PC-3 (cell line): ENCODE measurements around the gene ESYT2. TPM values are rescaled to one million over a fixed set of nuclear protein-coding genes. Genes with fewer than 3 reads are reported as not detected.

Experiments
- ATAC-seq: fragments of 200-7000 bp; cut with Tn5 transposase; 2 replicates; pipeline ENCODE4 v1.9.1; 2020; ENCODE audit warnings: mild to moderate bottlenecking, moderate library complexity
- BruUV-seq: library from RNA; stranded (reverse); fragments of 400-500 nt; replicated peaks from 2 replicates; lab custom pipeline; 2021; lab: Mats Ljungman, UMichigan
- CTCF ChIA-PET: fragments of 300-600 bp; sonication (Branson Sonifier 250); formaldehyde crosslinking; loops from one replicate; lab custom pipeline; 2022; ENCODE audit warnings: antibody characterized with exemption; lab: Charles Lee
- POLR2A ChIA-PET: fragments of 300-600 bp; sonication (Branson Sonifier 250); formaldehyde crosslinking; loops from one replicate; lab custom pipeline; 2022; ENCODE audit warnings: antibody characterized with exemption; ENCODE audit not compliant: unreplicated experiment; lab: Charles Lee
- DNase-seq: peaks from one replicate; pipeline ENCODE4 v3.0.0-alpha.2; 2015
- H2AFZ ChIP-seq: fragments of 300-600 bp; sonication (generic); 2 replicates; pipeline ENCODE4 v1.6.0; 2016; ENCODE audit warnings: antibody characterized with exemption, low read length
- H3F3A ChIP-seq: fragments of 300-600 bp; sonication (generic); one replicate; pipeline ENCODE4 v1.6.0; 2017; ENCODE audit warnings: antibody characterized with exemption, low read length, control low read depth, mild to moderate bottlenecking; ENCODE audit not compliant: unreplicated experiment
- H3K27ac ChIP-seq: fragments of 300-600 bp; sonication (generic); 2 replicates; pipeline ENCODE4 v1.5.1; 2016; ENCODE audit warnings: mild to moderate bottlenecking, low read length
- H3K27me3 ChIP-seq: fragments of 300-600 bp; sonication (generic); 2 replicates; pipeline ENCODE4 v1.6.1; 2016; ENCODE audit warnings: low read length, mixed read lengths
- H3K36me3 ChIP-seq: fragments of 300-600 bp; sonication (generic); 2 replicates; pipeline ENCODE4 v1.6.1; 2016; ENCODE audit warnings: low read depth, mixed run types, low read length, mixed read lengths
- H3K4me1 ChIP-seq: fragments of 300-600 bp; sonication (generic); 2 replicates; pipeline ENCODE4 v1.5.1; 2016; ENCODE audit warnings: low read length; ENCODE audit not compliant: insufficient read depth
- H3K4me2 ChIP-seq: fragments of 300-600 bp; sonication (generic); 2 replicates; pipeline ENCODE4 v1.6.0; 2016; ENCODE audit warnings: low read length
- H3K4me3 ChIP-seq: fragments of 300-600 bp; sonication (generic); 2 replicates; pipeline ENCODE4 v1.5.1; 2016; ENCODE audit warnings: mild to moderate bottlenecking, low read length, mixed read lengths
- H3K79me2 ChIP-seq: fragments of 300-600 bp; sonication (generic); 2 replicates; pipeline ENCODE4 v1.6.1; 2017; ENCODE audit warnings: low read length, mixed read lengths
- H3K9ac ChIP-seq: fragments of 300-600 bp; sonication (generic); 2 replicates; pipeline ENCODE4 v1.6.0; 2016; ENCODE audit warnings: mild to moderate bottlenecking, low read length
- H3K9me2 ChIP-seq: fragments of 300-600 bp; sonication (generic); replicated peaks from 2 replicates; pipeline ENCODE4 v1.6.1; 2016; ENCODE audit warnings: mixed run types, low read length, mixed read lengths
- H3K9me3 ChIP-seq: fragments of 300-600 bp; sonication (generic); 2 replicates; pipeline ENCODE4 v1.6.1; 2016; ENCODE audit warnings: low read length, mixed read lengths
- H4K20me1 ChIP-seq: fragments of 300-600 bp; sonication (generic); 2 replicates; pipeline ENCODE4 v1.6.1; 2016; ENCODE audit warnings: low read length, mixed read lengths
- CTCF ChIP-seq: fragments of 300-600 bp; sonication (generic); conservative IDR thresholded peaks from 2 replicates; pipeline ENCODE4 v1.5.1; 2017; ENCODE audit warnings: antibody characterized with exemption, low read depth, mild to moderate bottlenecking, low read length
- EZH2 ChIP-seq: fragments of 300-600 bp; sonication (generic); IDR thresholded peaks from one replicate; pipeline ENCODE4 v1.6.1; 2017; ENCODE audit warnings: antibody characterized with exemption, mild to moderate bottlenecking, low read length; ENCODE audit not compliant: unreplicated experiment
- EZH2phosphoT487 ChIP-seq: fragments of 300-600 bp; sonication (generic); IDR thresholded peaks from 2 replicates; pipeline ENCODE4 v1.6.1; 2018; ENCODE audit warnings: mild to moderate bottlenecking, antibody characterized with exemption, low read length, borderline replicate concordance
- intact Hi-C: fragments of 100-400 bp; cut with micrococcal nuclease; formaldehyde crosslinking; loops from 2 replicates; pipeline ENCODE4 v1.9.0; 2023
- total RNA-seq: library from RNA; depleted of rRNA; stranded (reverse); fragments of >200 nt; gene quantifications from 2 replicates; pipeline ENCODE4 v1.2.3, GENCODE V29; 2014

ESYT2 gene
- total RNA-seq, 1 experiment from 2014 or later, result 76.1 TPM

- Histone ChIP-seq H3K27ac (no peak overlapping the region), H4K20me1 (no peaks in the 10 kb centered on the region), H2AFZ (no peak overlapping the region), H3K79me2 (no peaks in the 10 kb centered on the region), H3K36me3 (peaks cover 23% of the 10 kb centered on the region), H3F3A (no peaks in the 10 kb centered on the region), H3K9ac (no peak overlapping the region), H3K4me1 (no peaks in the 10 kb centered on the region), H3K4me3 (no peak overlapping the region), H3K4me2 (no peak overlapping the region), H3K9me3 (no peaks in the 10 kb centered on the region), H3K27me3 (no peaks in the 10 kb centered on the region), H3K9me2 (no peaks in the 10 kb centered on the region)
- no peak for DNase-seq
- ChIA-PET CTCF (no interaction called here), POLR2A (no interaction called here)
- no peak for ATAC-seq
- intact Hi-C loops, result no loop called here
- BruUV-seq, result no TSS peak
- TF ChIP-seq EZH2phosphoT487 (no peak), EZH2 (no peak), CTCF (no peak)
Observed at GRCh38 chr7:158789842-158790241, 39.5 kb downstream of the ESYT2 start.

- no peaks in the 10 kb centered on the region for H3K9me2 ChIP-seq
- H3K27me3 ChIP-seq, result no peaks in the 10 kb centered on the region
- POLR2A ChIA-PET, result no interaction called here
- no peaks in the 10 kb centered on the region for H3K9me3 ChIP-seq
- H3K9ac ChIP-seq, result no peak overlapping the region
- H3K4me1 ChIP-seq, result no peaks in the 10 kb centered on the region; the same call in none of the 2 replicates
- no peak overlapping the region for H2AFZ ChIP-seq
- H3K4me3 ChIP-seq, result no peak overlapping the region
- H3K27ac ChIP-seq, result no peak overlapping the region
- TF ChIP-seq CTCF (no peak), EZH2 (no peak)
- peaks cover 28% of the 10 kb centered on the region for H3K36me3 ChIP-seq
- no peaks in the 10 kb centered on the region for H3K79me2 ChIP-seq
- BruUV-seq, result no TSS peak
- CTCF ChIA-PET, result no interaction called here
- intact Hi-C loops, result no loop called here
- H4K20me1 ChIP-seq, result no peaks in the 10 kb centered on the region
- DNase-seq, result no peak
- no peak overlapping the region for H3K4me2 ChIP-seq
- no peak for ATAC-seq
- no peaks in the 10 kb centered on the region for H3F3A ChIP-seq
Observed at GRCh38 chr7:158786898-158787297, 42.4 kb downstream of the ESYT2 start.

GRCh38 chr7:158784270-158784669 is 45.0 kb downstream of the ESYT2 start:
- BruUV-seq, result no TSS peak
- POLR2A ChIA-PET, result no interaction called here

More at GRCh38 chr7:158784270-158784669, 45.0 kb downstream of the ESYT2 start:
- Histone ChIP-seq H3K9ac (no peak overlapping the region), H3K9me3 (no peaks in the 10 kb centered on the region), H3K4me1 (no peaks in the 10 kb centered on the region; the same call in none of the 2 replicates), H3K27ac (no peak overlapping the region), H3F3A (no peaks in the 10 kb centered on the region), H3K4me2 (no peak overlapping the region), H3K36me3 (peaks cover 38% of the 10 kb centered on the region), H4K20me1 (no peaks in the 10 kb centered on the region), H3K79me2 (no peaks in the 10 kb centered on the region), H3K4me3 (no peak overlapping the region), H2AFZ (no peak overlapping the region), H3K27me3 (no peaks in the 10 kb centered on the region), H3K9me2 (no peaks in the 10 kb centered on the region)
- TF ChIP-seq EZH2 (no peak), EZH2phosphoT487 (no peak), CTCF (no peak)
- ATAC-seq, result peak; percentile 9; the same call in 1 of the 2 replicates
- intact Hi-C loops, result no loop called here
- DNase-seq, result no peak
- CTCF ChIA-PET, result no interaction called here
